CD14-positive monocyte (primary cell): ENCODE data around the gene SLIT3. TPM values are rescaled to one million over a fixed set of nuclear protein-coding genes. Genes with fewer than 3 reads are reported as not detected.
"Not testable (repeated sequence)": the region's sequence is repeated elsewhere in the genome, so short reads cannot be mapped to it uniquely, and the experiment has no call there.

Experiments used
- DNase-seq, 3 donors: peaks; one replicate each; pipeline ENCODE4 v3.0.0-alpha.2; 2011 to 2022
- H2AFZ ChIP-seq: 2 replicates; pipeline ENCODE4 v1.6.0; 2012; ENCODE audit warnings: mild to moderate bottlenecking, low read depth, low read length, inconsistent platforms; ENCODE audit not compliant: insufficient read depth, poor library complexity, severe bottlenecking
- H3K27ac ChIP-seq, 2 donors: 1 replicate in 1 of 2; 2 replicates in 1 of 2; pipeline ENCODE4 v1.5.1; 2012 to 2013; ENCODE audit warnings: low read length in 2 of 2, control low read depth in 1 of 2, inconsistent platforms in 1 of 2, low read depth in 1 of 2, mild to moderate bottlenecking in 1 of 2
- H3K27me3 ChIP-seq, 2 donors: one replicate each; pipeline versions ENCODE4 v1.6.0 to v1.6.1; 2011 to 2013; ENCODE audit warnings: low read length in 2 of 2; ENCODE audit not compliant: control insufficient read depth in 2 of 2, insufficient read depth in 2 of 2
- H3K36me3 ChIP-seq, 2 donors: replicated peaks in 1 of 2; 1 replicate in 1 of 2; 2 replicates in 1 of 2; pipeline versions ENCODE4 v1.5.1 to v1.6.1; 2012 to 2013; ENCODE audit warnings: low read length in 2 of 2, control low read depth in 1 of 2, inconsistent platforms in 1 of 2, mild to moderate bottlenecking in 1 of 2; ENCODE audit not compliant: insufficient read depth in 2 of 2, control insufficient read depth in 1 of 2
- H3K4me1 ChIP-seq, 2 donors: 1 replicate in 1 of 2; 2 replicates in 1 of 2; pipeline versions ENCODE4 v1.5.1 to v1.6.1; 2012 to 2013; ENCODE audit warnings: low read length in 2 of 2, control low read depth in 1 of 2, inconsistent platforms in 1 of 2, mild to moderate bottlenecking in 1 of 2, moderate library complexity in 1 of 2; ENCODE audit not compliant: insufficient read depth in 2 of 2, control insufficient read depth in 1 of 2
- H3K4me2 ChIP-seq: replicated peaks from 2 replicates; pipeline ENCODE3; 2012; ENCODE audit warnings: low read length, moderate library complexity, mild to moderate bottlenecking; ENCODE audit not compliant: poor library complexity, severe bottlenecking; ENCODE audit errors: extremely low read depth
- H3K4me3 ChIP-seq, 3 experiments: fragments of 200-600 bp in 1 of 3; sonication (generic) in 1 of 3; replicated peaks in 1 of 3; 1 replicate in 2 of 3; 2 replicates in 1 of 3; pipeline ENCODE4 v1.5.1; 2011 to 2013; ENCODE audit warnings: low read length in 3 of 3, mild to moderate bottlenecking in 3 of 3, control low read depth in 2 of 3, low read depth in 2 of 3, inconsistent platforms in 1 of 3, moderate library complexity in 1 of 3
- H3K79me2 ChIP-seq: 2 replicates; pipeline ENCODE4 v1.6.0; 2012; ENCODE audit warnings: mild to moderate bottlenecking, control low read depth, inconsistent platforms, low read length, moderate library complexity; ENCODE audit not compliant: insufficient read depth
- H3K9ac ChIP-seq: 2 replicates; pipeline ENCODE4 v1.6.0; 2017; ENCODE audit warnings: low read length, mild to moderate bottlenecking; ENCODE audit not compliant: insufficient read depth, poor library complexity, severe bottlenecking
- H3K9me3 ChIP-seq, 2 donors: replicated peaks in 1 of 2; 1 replicate in 1 of 2; 2 replicates in 1 of 2; pipeline versions ENCODE4 v1.5.1 to v1.6.1; 2012 to 2013; ENCODE audit warnings: low read length in 2 of 2, control low read depth in 1 of 2; ENCODE audit not compliant: control insufficient read depth in 1 of 2, insufficient read depth in 1 of 2
- H4K20me1 ChIP-seq: 2 replicates; pipeline ENCODE4 v1.6.0; 2012; ENCODE audit warnings: mild to moderate bottlenecking, low read length, control low read depth, moderate library complexity; ENCODE audit not compliant: insufficient read depth
- H3K27ac Mint-ChIP-seq, 7 donors: one replicate each; pipeline ENCODE4 v1.8.0; 2020; ENCODE audit warnings: mild to moderate bottlenecking in 7 of 7, mixed read lengths in 7 of 7, moderate library complexity in 6 of 7, inconsistent platforms in 2 of 7
- H3K27me3 Mint-ChIP-seq, 3 donors: one replicate each; pipeline ENCODE4 v1.8.0; 2021 to 2022; ENCODE audit warnings: low read depth in 3 of 3, mild to moderate bottlenecking in 3 of 3, mixed read lengths in 3 of 3, moderate library complexity in 3 of 3, inconsistent platforms in 1 of 3
- H3K36me3 Mint-ChIP-seq, 2 donors: one replicate each; pipeline ENCODE4 v1.8.0; 2020; ENCODE audit warnings: mixed read lengths in 2 of 2, inconsistent platforms in 1 of 2, mild to moderate bottlenecking in 1 of 2
- H3K4me1 Mint-ChIP-seq: one replicate; pipeline ENCODE4 v1.8.0; 2020; ENCODE audit warnings: mild to moderate bottlenecking, mixed read lengths
- H3K4me3 Mint-ChIP-seq, 2 donors: one replicate each; pipeline ENCODE4 v1.8.0; 2020; ENCODE audit warnings: mild to moderate bottlenecking in 2 of 2, mixed read lengths in 2 of 2, moderate library complexity in 1 of 2
- H3K9me3 Mint-ChIP-seq, 7 donors: one replicate each; pipeline ENCODE4 v1.8.0; 2020 to 2022; ENCODE audit warnings: mixed read lengths in 7 of 7, mild to moderate bottlenecking in 6 of 7, moderate library complexity in 6 of 7, inconsistent platforms in 2 of 7
- WGBS: methylation state at CpG from one replicate; pipeline ENCODE4 v1.1.5; 2013; ENCODE audit warnings: missing lambda C conversion rate; ENCODE audit not compliant: insufficient coverage; 5-methylcytosine and 5-hydroxymethylcytosine counted together
- intact Hi-C, 2 donors: fragments of 100-400 bp; cut with micrococcal nuclease; formaldehyde crosslinking; loops; one replicate each; pipeline versions ENCODE4 v1.15.0 to v1.15.1; 2023
- polyA plus RNA-seq, 3 donors: library from polyadenylated mRNA; depleted of rRNA in 1 of 3; unstranded in 2 of 3; stranded (reverse) in 1 of 3; fragments of 300-500 nt in 2 of 3; fragments of >200 nt in 1 of 3; fragmentation: Illumina TruSeq in 2 of 3; gene quantifications; 1 replicate in 2 of 3; 2 replicates in 1 of 3; pipeline ENCODE4 v1.2.3, GENCODE V29; 2012 to 2021
- TF ChIP-seq, protein P1 (sequence below): fragments of 200-600 bp; IDR thresholded peaks from one replicate; pipeline ENCODE4 v1.8.0; 2022; ENCODE audit warnings: antibody characterized with exemption, mild to moderate bottlenecking

SLIT3 gene
- polyA plus RNA-seq, 3 donors = not detected

DNA sequence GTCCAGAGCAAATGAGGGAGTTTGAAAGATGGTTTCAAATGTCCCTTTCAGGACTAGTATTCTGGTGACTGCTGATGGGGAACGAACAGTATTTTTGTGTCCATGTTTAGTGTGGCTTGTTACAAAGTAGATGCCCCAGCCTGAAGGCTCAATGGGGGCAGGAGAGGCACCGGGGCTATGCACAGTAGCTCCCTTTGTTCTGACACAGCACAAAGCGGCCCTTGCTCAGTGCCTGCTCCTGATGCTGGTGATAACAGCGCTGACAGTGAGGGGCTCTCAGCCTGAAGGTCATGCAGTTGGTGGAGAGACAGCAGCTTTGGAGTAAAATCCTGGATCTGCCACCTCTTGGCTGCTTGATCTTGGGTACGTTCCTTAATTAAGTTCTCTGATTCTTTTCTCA is 188.9 kb downstream of the SLIT3 start:
- no peaks in the 10 kb centered on the region for H3K4me1 Mint-ChIP-seq
- no peaks in the 10 kb centered on the region for H3K36me3 Mint-ChIP-seq
- TF ChIP-seq, protein P1, sequence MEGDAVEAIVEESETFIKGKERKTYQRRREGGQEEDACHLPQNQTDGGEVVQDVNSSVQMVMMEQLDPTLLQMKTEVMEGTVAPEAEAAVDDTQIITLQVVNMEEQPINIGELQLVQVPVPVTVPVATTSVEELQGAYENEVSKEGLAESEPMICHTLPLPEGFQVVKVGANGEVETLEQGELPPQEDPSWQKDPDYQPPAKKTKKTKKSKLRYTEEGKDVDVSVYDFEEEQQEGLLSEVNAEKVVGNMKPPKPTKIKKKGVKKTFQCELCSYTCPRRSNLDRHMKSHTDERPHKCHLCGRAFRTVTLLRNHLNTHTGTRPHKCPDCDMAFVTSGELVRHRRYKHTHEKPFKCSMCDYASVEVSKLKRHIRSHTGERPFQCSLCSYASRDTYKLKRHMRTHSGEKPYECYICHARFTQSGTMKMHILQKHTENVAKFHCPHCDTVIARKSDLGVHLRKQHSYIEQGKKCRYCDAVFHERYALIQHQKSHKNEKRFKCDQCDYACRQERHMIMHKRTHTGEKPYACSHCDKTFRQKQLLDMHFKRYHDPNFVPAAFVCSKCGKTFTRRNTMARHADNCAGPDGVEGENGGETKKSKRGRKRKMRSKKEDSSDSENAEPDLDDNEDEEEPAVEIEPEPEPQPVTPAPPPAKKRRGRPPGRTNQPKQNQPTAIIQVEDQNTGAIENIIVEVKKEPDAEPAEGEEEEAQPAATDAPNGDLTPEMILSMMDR = no peak
- WGBS = 94% methylated on average over 4 of the region's 5 CpGs
- Histone ChIP-seq H4K20me1 (no peaks in the 10 kb centered on the region), H2AFZ (no peak overlapping the region), H3K27ac (no peak overlapping the region), H3K79me2 (no peaks in the 10 kb centered on the region), H3K9me3 (peaks cover 0 to 14% of the 10 kb centered on the region in 2 donors), H3K9ac (no peak overlapping the region), H3K4me2 (no peak overlapping the region), H3K4me3 (no peak overlapping the region), H3K4me1 (no peaks in the 10 kb centered on the region), H3K27me3 (no peaks in the 10 kb centered on the region), H3K36me3 (no peaks in the 10 kb centered on the region)
- intact Hi-C loops = no loop called here
- H3K27ac Mint-ChIP-seq = no peak overlapping the region
- H3K4me3 Mint-ChIP-seq = no peak overlapping the region
- peaks cover 0 to 4% (median 3%) of the 10 kb centered on the region in 3 donors for H3K27me3 Mint-ChIP-seq
- H3K9me3 Mint-ChIP-seq = peaks cover 3 to 18% (median 9%) of the 10 kb centered on the region in 7 donors
- DNase-seq = no peak

DNA sequence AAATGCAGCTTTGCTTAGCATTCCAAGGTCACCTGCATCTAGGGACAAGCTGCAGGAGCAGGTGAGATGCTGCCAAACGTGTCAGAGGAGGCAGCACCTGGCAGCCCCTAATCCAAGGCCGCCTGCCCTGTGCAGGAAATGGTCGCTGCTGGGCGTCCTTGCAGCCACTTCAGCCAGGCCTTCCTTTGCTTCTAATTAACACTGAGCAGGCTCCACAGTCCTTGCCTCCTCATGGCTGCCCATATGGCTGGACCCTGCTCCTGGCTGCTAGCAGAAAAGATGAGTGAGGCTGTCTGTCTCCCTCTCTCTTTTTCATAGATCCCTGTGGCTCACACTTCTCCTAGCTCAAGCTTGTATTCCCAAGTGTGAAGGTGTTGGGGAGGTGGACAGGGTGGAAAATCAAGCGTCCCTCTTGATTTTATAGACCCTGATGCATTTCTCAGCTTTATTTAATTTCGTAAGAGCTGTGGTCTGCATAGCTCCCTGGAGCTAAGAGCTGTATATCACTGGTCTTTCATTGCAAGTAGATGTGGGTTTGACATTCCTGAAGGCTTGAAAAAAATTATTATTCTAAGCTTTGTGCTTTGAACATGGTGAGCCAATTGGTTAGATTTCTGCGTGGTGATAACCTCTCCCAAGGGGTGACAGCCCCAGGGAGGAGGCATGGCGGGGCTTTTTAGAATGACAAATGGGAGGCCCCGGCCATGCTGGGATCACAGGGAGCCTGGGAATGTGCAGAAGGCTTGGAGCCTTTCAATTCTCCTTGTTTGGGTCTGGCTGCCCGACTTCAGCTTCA is 193.8 kb downstream of the SLIT3 start:
- H3K9me3 Mint-ChIP-seq = peaks cover 3 to 19% (median 9%) of the 10 kb centered on the region in 7 donors
- no peaks in the 10 kb centered on the region for H3K4me1 Mint-ChIP-seq
- no peak overlapping the region for H3K27ac Mint-ChIP-seq
- intact Hi-C loops = no loop called here
- H3K4me3 ChIP-seq = no peak overlapping the region
- H3K4me2 ChIP-seq = no peak overlapping the region
- H3K27me3 ChIP-seq = no peaks in the 10 kb centered on the region
- no peaks in the 10 kb centered on the region for H4K20me1 ChIP-seq
- TF ChIP-seq, protein P1 = no peak
- WGBS = 77% methylated on average over 6 of the region's 10 CpGs
- peaks cover 0 to 3% (median 2%) of the 10 kb centered on the region in 3 donors for H3K27me3 Mint-ChIP-seq
- DNase-seq = no peak
- no peaks in the 10 kb centered on the region for H3K36me3 ChIP-seq
- no peak overlapping the region for H3K9ac ChIP-seq
- H3K27ac ChIP-seq = no peak overlapping the region
- H3K4me3 Mint-ChIP-seq = no peak overlapping the region
- H3K9me3 ChIP-seq = peaks cover 0 to 6% of the 10 kb centered on the region in 2 donors
- no peaks in the 10 kb centered on the region for H3K36me3 Mint-ChIP-seq
- H2AFZ ChIP-seq = no peak overlapping the region
- no peaks in the 10 kb centered on the region for H3K4me1 ChIP-seq
- no peaks in the 10 kb centered on the region for H3K79me2 ChIP-seq

DNA sequence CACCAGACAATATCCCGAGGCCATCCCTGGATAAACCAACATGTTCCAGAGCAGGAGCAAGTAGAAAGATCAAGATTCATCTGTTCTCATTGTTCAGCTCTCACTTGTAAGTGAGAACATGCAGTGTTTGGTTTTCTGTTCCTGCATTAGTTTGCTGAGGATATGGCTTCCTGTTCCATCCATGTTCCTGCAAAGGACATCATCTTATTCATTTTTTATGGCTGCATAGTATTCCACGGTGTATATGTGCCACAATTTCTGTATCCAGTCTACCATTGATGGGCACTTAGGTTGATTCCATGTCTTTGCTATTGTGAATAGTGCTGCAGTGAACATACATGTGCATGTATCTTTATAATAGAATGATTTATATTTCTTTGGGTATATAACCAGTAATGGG is 195.4 kb downstream of the SLIT3 start:
- H3K4me1 ChIP-seq, H3K79me2 ChIP-seq, H3K27me3 ChIP-seq, H3K36me3 ChIP-seq, H2AFZ ChIP-seq, H3K4me3 Mint-ChIP-seq, H3K4me1 Mint-ChIP-seq, intact Hi-C loops, H3K27ac ChIP-seq, H3K4me3 ChIP-seq, DNase-seq, H3K27me3 Mint-ChIP-seq, H4K20me1 ChIP-seq, H3K9ac ChIP-seq, H3K36me3 Mint-ChIP-seq, H3K4me2 ChIP-seq, H3K9me3 ChIP-seq, H3K27ac Mint-ChIP-seq: not testable (repeated sequence)
- no CpG with 5 or more reads among the region's 2 CpGs for WGBS
- peaks cover 0 to 14% (median 4%) of the 10 kb centered on the region in 7 donors for H3K9me3 Mint-ChIP-seq
